ENCODE data around the gene SLC5A5.

The SLC5A5 gene

GRCh38 chr19:17843908-17844490, 27.7 kb upstream of the SLC5A5 start:
- H3F3A ChIP-seq (ENCODE audit: control insufficient read depth, insufficient read depth) = peaks cover 6% of the 10 kb centered on the region; the same call in 1 of the 2 replicates
- no peaks in the 10 kb centered on the region for H3K9me2 ChIP-seq (replicated peaks; ENCODE audit: control insufficient read depth, low read length)
- H3K9me3 ChIP-seq (ENCODE audit: control insufficient read depth, insufficient read depth, low read length) = no peaks in the 10 kb centered on the region
- no peaks in the 10 kb centered on the region for H3K36me3 ChIP-seq (ENCODE audit: control insufficient read depth, low read length)
- H4K20me1 ChIP-seq (ENCODE audit: control insufficient read depth, insufficient read depth, low read depth, low read length) = no peaks in the 10 kb centered on the region
- H3K4me3 ChIP-seq (ENCODE audit: low read length) = no peak overlapping the region
- no peak overlapping the region for H3K4me2 ChIP-seq (ENCODE audit: low read length)
- TF ChIP-seq CTCF (IDR thresholded peaks at IDR 0.05; ENCODE audit: low read depth, low read length, poor library complexity, severe bottlenecking) = no peak
- no peak for TF ChIP-seq EZH2phosphoT487 (IDR thresholded peaks at IDR 0.05; ENCODE audit: borderline replicate concordance, low read length)
- H3K4me1 ChIP-seq (ENCODE audit: control insufficient read depth, low read length) = peaks cover 16% of the 10 kb centered on the region
- no peaks in the 10 kb centered on the region for H3K79me2 ChIP-seq (ENCODE audit: control insufficient read depth, low read length)
- no peak overlapping the region for H3K27ac ChIP-seq (ENCODE audit: low read depth, low read length)
- no peaks in the 10 kb centered on the region for H3K27me3 ChIP-seq (ENCODE audit: control insufficient read depth, low read length)

- Histone ChIP-seq H4K20me1 (ENCODE audit: control insufficient read depth, insufficient read depth, low read depth, low read length) (no peaks in the 10 kb centered on the region), H3K36me3 (ENCODE audit: control insufficient read depth, low read length) (no peaks in the 10 kb centered on the region), H3K9me3 (ENCODE audit: control insufficient read depth, insufficient read depth, low read length) (no peaks in the 10 kb centered on the region), H3K27ac (ENCODE audit: low read depth, low read length) (no peak overlapping the region), H3K4me1 (ENCODE audit: control insufficient read depth, low read length) (peaks cover 29% of the 10 kb centered on the region), H3K4me2 (ENCODE audit: low read length) (no peak overlapping the region), H3K27me3 (ENCODE audit: control insufficient read depth, low read length) (no peaks in the 10 kb centered on the region), H3F3A (ENCODE audit: control insufficient read depth, insufficient read depth) (peaks cover 6% of the 10 kb centered on the region; the same call in 1 of the 2 replicates), H3K9me2 (replicated peaks; ENCODE audit: control insufficient read depth, low read length) (no peaks in the 10 kb centered on the region), H3K4me3 (ENCODE audit: low read length) (no peak overlapping the region), H3K79me2 (ENCODE audit: control insufficient read depth, low read length) (no peaks in the 10 kb centered on the region)
- TF ChIP-seq CTCF (IDR thresholded peaks at IDR 0.05; ENCODE audit: low read depth, low read length, poor library complexity, severe bottlenecking) (no peak), EZH2phosphoT487 (IDR thresholded peaks at IDR 0.05; ENCODE audit: borderline replicate concordance, low read length) (no peak)
Measured at GRCh38 chr19:17846146-17846545, 25.6 kb upstream of the SLC5A5 start.

GRCh38 chr19:17847538-17848366, 24.0 kb upstream of the SLC5A5 start, which contains the start of gene JAK3:
JAK3 (minus strand) TSS chr19:17847982; CDS start chr19:17844417, 3,565 bp downstream.
- peak within 1 kb of the TSS; percentile 84 for H3K4me3 ChIP-seq (ENCODE audit: low read length)
- H3K27ac ChIP-seq (ENCODE audit: low read depth, low read length) = peak within 1 kb of the TSS; percentile 67
- H3K27me3 ChIP-seq (ENCODE audit: control insufficient read depth, low read length) = no peaks in the 10 kb centered on the region

More at GRCh38 chr19:17847538-17848366, 24.0 kb upstream of the SLC5A5 start, which contains the start of gene JAK3:
- Histone ChIP-seq H3K36me3 (ENCODE audit: control insufficient read depth, low read length) (no peaks in the 10 kb centered on the region), H3K4me2 (ENCODE audit: low read length) (peak within 1 kb of the TSS; percentile 97), H3F3A (ENCODE audit: control insufficient read depth, insufficient read depth) (peaks cover 11% of the 10 kb centered on the region; the same call in 1 of the 2 replicates), H3K9me2 (replicated peaks; ENCODE audit: control insufficient read depth, low read length) (no peaks in the 10 kb centered on the region), H3K79me2 (ENCODE audit: control insufficient read depth, low read length) (no peaks in the 10 kb centered on the region), H4K20me1 (ENCODE audit: control insufficient read depth, insufficient read depth, low read depth, low read length) (no peaks in the 10 kb centered on the region), H3K9me3 (ENCODE audit: control insufficient read depth, insufficient read depth, low read length) (no peaks in the 10 kb centered on the region), H3K4me1 (ENCODE audit: control insufficient read depth, low read length) (peaks cover 35% of the 10 kb centered on the region)
- TF ChIP-seq EZH2phosphoT487 (IDR thresholded peaks at IDR 0.05; ENCODE audit: borderline replicate concordance, low read length) = no peak

Data from DOHH2 (cell line).